Thoracic aorta (tissue), 2 donors: ENCODE data around the gene SFXN1. TPM values are rescaled to one million over a fixed set of nuclear protein-coding genes. Genes with fewer than 3 reads are reported as not detected.

Source experiments
- ATAC-seq: fragments of 150-250 bp; one replicate; pipeline ENCODE4 v1.8.0; 2017; ENCODE audit warnings: low read depth; ENCODE audit not compliant: insufficient number of reproducible peaks, low FRiP score
- DNase-seq: peaks from one replicate; pipeline ENCODE4 v3.0.0-alpha.2; 2020; ENCODE audit warnings: low spot score
- H3K27ac ChIP-seq, 2 donors: fragments of 200-600 bp; sonication (generic); 1 replicate in 1 of 2; 2 replicates in 1 of 2; pipeline ENCODE4 v1.5.1; 2016; ENCODE audit warnings: mild to moderate bottlenecking in 2 of 2, moderate library complexity in 2 of 2
- H3K27me3 ChIP-seq: fragments of 200-600 bp; sonication (generic); replicated peaks from 2 replicates; pipeline ENCODE4 v1.6.0; 2016; ENCODE audit warnings: mild to moderate bottlenecking; ENCODE audit not compliant: insufficient read depth
- H3K36me3 ChIP-seq: fragments of 200-600 bp; sonication (generic); one replicate; pipeline ENCODE4 v1.5.1; 2016
- H3K4me1 ChIP-seq, 2 donors: fragments of 200-600 bp; sonication (generic); 1 replicate in 1 of 2; 2 replicates in 1 of 2; pipeline versions ENCODE4 v1.5.1 to v1.6.0; 2016; ENCODE audit warnings: low read depth in 2 of 2, mild to moderate bottlenecking in 1 of 2; ENCODE audit not compliant: control insufficient read depth in 1 of 2
- H3K4me3 ChIP-seq: fragments of 200-600 bp; sonication (generic); 2 replicates; pipeline ENCODE4 v1.5.1; 2016; ENCODE audit warnings: mild to moderate bottlenecking
- H3K9me3 ChIP-seq: fragments of 200-600 bp; sonication (generic); 2 replicates; pipeline ENCODE4 v1.5.1; 2016
- CTCF ChIP-seq: fragments of 200-600 bp; sonication (generic); IDR thresholded peaks from one replicate; pipeline ENCODE4 v1.5.1; 2019; ENCODE audit warnings: antibody characterized with exemption
- total RNA-seq, 2 donors: library from RNA; depleted of rRNA; stranded (reverse); fragments of >200 nt; gene quantifications; one replicate each; pipeline versions ENCODE4 v1.1.0 to v1.2.3, GENCODE V29; 2016

Gene SFXN1
- total RNA-seq, 2 donors from 2014 or later, result 22.9 to 50.8 TPM

- peaks cover 0 to 3% of the 10 kb centered on the region in 2 donors for H3K4me1 ChIP-seq
- DNase-seq, result no peak
- H3K4me3 ChIP-seq, result no peak overlapping the region
- H3K36me3 ChIP-seq, result no peaks in the 10 kb centered on the region
- no peak overlapping the region for H3K27ac ChIP-seq
- H3K27me3 ChIP-seq, result no peaks in the 10 kb centered on the region
- ATAC-seq, result no peak
- no peaks in the 10 kb centered on the region for H3K9me3 ChIP-seq
- no peak for TF ChIP-seq CTCF
Measured at GRCh38 chr5:175544108-175544511, 65.8 kb downstream of the SFXN1 start.

GRCh38 chr5:175544586-175544985 lies 66.2 kb downstream of the SFXN1 start:
- H3K4me3 ChIP-seq, result no peak overlapping the region
- no peak for DNase-seq
- H3K27ac ChIP-seq, result no peak overlapping the region
- no peak for ATAC-seq
- no peaks in the 10 kb centered on the region for H3K9me3 ChIP-seq
- no peaks in the 10 kb centered on the region for H3K27me3 ChIP-seq
- no peaks in the 10 kb centered on the region for H3K36me3 ChIP-seq
- H3K4me1 ChIP-seq, result peaks cover 0 to 3% of the 10 kb centered on the region in 2 donors
- TF ChIP-seq CTCF, result no peak

GRCh38 chr5:175547842-175548241 lies 69.5 kb downstream of the SFXN1 start:
- no peak overlapping the region for H3K4me3 ChIP-seq
- no peaks in the 10 kb centered on the region for H3K36me3 ChIP-seq
- no peak for TF ChIP-seq CTCF
- peaks cover 0 to 3% of the 10 kb centered on the region in 2 donors for H3K4me1 ChIP-seq
- H3K27ac ChIP-seq, result no peak overlapping the region
- ATAC-seq (no peak), DNase-seq (no peak)
- no peaks in the 10 kb centered on the region for H3K9me3 ChIP-seq
- no peaks in the 10 kb centered on the region for H3K27me3 ChIP-seq

- no peak for TF ChIP-seq CTCF
- Histone ChIP-seq H3K4me3 (peak overlapping the region; percentile 40), H3K4me1 (peaks cover 0 to 3% of the 10 kb centered on the region in 2 donors), H3K27me3 (no peaks in the 10 kb centered on the region), H3K9me3 (no peaks in the 10 kb centered on the region), H3K36me3 (no peaks in the 10 kb centered on the region), H3K27ac (no peak overlapping the region)
- DNase-seq (no peak), ATAC-seq (no peak)
Measured at GRCh38 chr5:175548626-175549311, 70.4 kb downstream of the SFXN1 start.

GRCh38 chr5:175550055-175550805 lies 71.9 kb downstream of the SFXN1 start:
- ATAC-seq (no peak), DNase-seq (no peak)
- no peaks in the 10 kb centered on the region for H3K36me3 ChIP-seq
- no peak overlapping the region for H3K4me3 ChIP-seq
- no peak for TF ChIP-seq CTCF
- H3K27me3 ChIP-seq, result no peaks in the 10 kb centered on the region
- no peaks in the 10 kb centered on the region for H3K9me3 ChIP-seq
- H3K4me1 ChIP-seq, result peaks cover 0 to 3% of the 10 kb centered on the region in 2 donors
- no peak overlapping the region for H3K27ac ChIP-seq
